Measurements from ENCODE around the gene TIMM8B.

DNA sequence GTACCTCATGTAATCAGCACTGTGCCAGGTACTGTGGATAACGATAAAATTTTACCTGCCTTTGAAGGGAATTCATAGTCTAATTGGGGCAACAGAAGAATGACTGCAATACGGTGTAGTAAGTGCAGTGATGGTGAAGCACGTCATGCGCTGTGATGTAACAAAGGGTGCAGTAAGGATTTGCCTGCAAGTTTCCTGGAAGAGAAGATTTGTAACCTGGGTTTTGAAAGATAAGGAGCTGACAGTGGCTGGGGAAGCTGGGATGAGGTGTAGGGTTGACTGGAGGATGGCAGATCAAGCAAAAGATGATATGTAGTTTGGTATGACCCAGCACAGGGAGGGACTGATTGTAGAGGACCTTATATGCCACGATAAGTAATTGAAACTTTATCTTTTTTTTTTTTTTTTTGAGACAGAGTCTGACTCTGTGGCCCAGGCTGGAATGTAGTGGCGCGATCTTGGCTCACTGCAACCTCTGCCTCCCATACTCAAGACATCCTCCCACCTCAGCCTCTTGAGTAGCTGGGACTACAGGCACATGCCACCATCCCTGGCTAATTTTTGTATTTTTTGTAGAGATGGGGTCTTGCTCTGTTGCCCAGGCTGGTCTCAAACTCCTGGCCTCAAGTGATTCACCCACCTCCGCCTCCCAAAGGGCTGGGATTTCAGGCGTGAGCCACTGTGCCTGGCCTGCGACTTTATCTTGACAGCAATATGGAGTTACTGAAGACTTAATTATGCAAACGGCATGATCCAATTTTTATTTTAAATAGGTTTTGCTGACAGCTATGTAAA is 11.4 kb upstream of the TIMM8B start:
- TF ChIP-seq FOXA1 (IDR thresholded peaks at IDR 0.05): no peak
- no peak for TF ChIP-seq ZNF384 (IDR thresholded peaks at IDR 0.05)
- no peak for TF ChIP-seq SUZ12 (IDR thresholded peaks at IDR 0.05)
